HG03108 (cell line): ENCODE results near the gene PIMREG.

Experiments
- ATAC-seq: cut with Tn5 transposase; IDR thresholded peaks from one replicate; pipeline ENCODE4 v1.9.1; 2021; ENCODE audit warnings: moderate library complexity; ENCODE audit not compliant: unreplicated experiment

The PIMREG gene

GRCh38 chr17:6460531-6461161 lies 16.4 kb downstream of the PIMREG start:
- ATAC-seq = no peak

DNA sequence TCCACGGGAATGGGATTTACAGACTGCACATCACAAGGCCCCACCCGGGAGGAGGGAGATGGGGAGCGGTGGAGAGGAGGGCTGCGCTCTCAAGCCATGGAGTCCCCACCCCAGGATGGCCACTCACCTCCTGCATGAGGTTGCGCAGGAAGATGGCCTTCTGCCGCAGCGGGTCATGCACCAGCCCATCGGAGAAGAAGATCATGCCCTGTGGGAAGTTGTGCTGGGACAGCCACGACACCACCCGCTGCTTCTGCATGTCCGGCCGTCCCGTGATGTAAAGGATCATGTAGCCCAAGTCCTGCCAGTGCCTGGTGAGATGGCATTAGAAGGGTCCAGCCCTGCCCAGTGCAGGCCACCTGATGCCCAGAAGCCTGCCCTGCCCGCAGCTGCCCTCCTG lies 17.0 kb downstream of the PIMREG start:
- no peak for ATAC-seq

DNA sequence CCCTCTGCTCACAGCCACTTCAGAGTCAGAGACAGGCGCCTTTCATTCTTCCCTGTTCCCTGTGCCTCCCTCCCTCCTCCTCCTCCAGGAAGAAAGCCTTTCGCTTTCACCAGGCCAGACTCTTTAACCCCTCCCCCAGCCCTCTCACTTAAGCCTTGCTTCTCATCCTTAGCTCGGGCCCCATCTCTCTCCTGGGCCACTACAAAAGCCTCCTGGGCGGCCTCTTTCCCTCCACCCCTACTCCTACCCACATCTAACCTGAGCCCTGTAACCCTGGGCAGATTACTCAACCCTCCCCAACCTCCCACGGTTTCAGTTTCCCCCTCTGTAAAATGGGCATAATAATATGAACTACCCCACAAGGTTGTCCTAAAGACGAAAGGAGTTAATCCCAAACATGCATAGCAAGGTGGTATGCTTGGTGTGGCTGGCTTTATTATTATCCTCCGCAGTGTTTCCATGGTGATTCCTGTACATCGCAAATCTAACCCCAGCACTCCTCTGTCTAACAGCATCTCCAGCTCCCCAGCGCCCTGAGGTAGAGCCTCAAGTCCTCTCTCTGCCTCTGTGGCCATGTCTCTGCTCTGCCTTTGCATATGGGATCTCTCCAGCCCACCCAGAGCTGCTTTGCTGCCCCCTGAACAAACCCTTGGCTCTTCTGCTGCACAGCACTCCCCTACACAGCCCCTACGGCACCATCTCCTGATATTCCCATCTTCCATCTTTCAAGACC lies 17.7 kb downstream of the PIMREG start:
- no peak for ATAC-seq

DNA sequence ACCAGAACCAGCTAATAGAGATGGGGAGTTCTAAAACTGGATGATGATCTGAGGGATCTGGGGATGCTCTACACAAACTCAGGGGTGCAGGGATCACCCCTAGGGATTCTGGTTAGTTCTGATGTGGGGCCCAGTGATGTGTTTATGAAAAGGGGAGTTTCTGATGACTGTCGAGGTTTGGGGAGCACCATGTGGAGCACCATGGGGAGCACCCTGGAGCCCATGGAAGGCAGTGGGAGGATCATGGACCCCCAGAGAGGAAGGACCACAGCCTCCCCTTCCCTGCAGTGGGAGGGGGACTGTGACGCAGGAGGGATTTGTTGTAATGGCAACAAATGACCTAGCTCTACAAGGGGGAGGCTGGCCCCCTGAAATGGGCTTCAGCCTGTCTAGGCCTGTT lies 18.4 kb downstream of the PIMREG start:
- no peak for ATAC-seq

GRCh38 chr17:6463616-6464445 lies 19.6 kb downstream of the PIMREG start:
- ATAC-seq = no peak

- no peak for ATAC-seq
Measured at GRCh38 chr17:6464446-6465041, 20.3 kb downstream of the PIMREG start.

DNA sequence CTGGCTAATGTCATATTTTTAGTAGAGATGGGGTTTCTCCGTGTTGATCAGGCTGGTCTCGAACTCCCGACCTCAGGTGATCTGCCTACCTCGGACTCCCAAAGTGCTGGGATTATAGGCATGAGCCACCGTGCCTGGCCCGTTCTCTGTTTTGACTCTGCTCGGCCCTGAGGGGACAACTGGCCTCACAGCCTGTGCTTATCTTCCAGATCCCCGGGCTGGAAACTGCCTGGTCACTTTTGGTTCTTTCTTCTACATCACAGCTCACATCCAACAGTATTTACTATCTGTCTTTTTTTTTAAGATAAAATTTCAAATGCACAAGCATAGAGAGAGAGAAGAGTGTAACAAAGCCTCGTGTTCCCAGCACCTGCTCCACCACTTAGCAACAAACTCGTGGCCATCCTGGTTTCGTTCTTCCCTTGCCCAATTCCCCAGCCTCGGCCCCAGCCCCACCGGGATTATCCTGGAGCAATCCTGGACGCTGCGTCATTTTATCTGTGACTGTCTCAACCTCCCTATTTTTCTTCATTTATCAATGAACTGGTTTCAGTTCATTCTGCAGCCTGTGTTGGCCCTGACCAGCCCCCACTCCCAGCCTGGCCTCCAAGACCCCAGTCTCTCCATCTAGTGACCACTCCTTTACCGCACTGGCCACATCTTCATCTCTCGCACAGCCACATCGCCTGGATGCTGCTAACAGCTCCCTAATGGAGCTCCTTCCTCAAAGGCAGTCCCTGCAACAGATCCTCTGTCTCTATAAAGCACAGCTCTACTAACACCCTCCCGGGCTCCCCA lies 21.1 kb downstream of the PIMREG start:
- no peak for ATAC-seq

- ATAC-seq = no peak
Measured at GRCh38 chr17:6467567-6467966, 23.3 kb downstream of the PIMREG start.

DNA sequence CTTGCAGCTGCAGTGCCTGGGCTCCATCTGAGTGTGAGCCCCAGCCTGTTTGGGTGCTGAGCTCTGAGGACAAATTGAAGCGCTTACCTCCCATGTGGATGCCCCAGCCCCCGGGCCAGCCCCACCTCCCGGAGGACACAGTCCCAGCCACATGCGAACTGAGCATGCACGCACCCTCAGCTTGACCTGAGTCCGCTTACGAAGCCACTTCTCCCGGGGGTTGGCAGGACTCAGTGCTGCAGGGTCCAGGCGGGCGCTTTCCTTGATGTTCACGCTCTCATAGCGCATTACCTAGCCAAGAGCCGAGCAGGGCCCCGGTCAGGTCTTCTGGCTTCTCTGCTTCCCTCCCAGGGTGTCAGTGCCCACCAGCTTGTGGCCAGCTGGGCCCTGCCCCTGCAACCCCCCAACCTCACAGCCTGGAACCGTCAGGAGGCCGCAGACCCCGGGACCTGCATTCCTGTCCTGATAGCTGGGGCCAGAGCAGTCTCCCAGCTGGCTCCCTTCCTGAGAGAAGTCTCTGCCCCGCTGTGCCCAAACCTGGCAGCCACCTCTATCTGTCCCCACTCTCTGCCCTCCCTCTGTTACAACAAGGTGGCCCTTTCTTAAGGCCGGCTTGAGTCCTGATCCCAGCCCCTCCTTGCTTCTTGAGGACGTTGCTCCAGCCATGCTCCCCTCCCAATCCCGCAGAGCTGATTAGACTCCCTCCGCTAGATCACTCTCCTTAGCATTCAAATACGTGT lies 24.0 kb downstream of the PIMREG start:
- ATAC-seq = no peak

GRCh38 chr17:6470146-6470718 lies 26.0 kb downstream of the PIMREG start:
- no peak for ATAC-seq

DNA sequence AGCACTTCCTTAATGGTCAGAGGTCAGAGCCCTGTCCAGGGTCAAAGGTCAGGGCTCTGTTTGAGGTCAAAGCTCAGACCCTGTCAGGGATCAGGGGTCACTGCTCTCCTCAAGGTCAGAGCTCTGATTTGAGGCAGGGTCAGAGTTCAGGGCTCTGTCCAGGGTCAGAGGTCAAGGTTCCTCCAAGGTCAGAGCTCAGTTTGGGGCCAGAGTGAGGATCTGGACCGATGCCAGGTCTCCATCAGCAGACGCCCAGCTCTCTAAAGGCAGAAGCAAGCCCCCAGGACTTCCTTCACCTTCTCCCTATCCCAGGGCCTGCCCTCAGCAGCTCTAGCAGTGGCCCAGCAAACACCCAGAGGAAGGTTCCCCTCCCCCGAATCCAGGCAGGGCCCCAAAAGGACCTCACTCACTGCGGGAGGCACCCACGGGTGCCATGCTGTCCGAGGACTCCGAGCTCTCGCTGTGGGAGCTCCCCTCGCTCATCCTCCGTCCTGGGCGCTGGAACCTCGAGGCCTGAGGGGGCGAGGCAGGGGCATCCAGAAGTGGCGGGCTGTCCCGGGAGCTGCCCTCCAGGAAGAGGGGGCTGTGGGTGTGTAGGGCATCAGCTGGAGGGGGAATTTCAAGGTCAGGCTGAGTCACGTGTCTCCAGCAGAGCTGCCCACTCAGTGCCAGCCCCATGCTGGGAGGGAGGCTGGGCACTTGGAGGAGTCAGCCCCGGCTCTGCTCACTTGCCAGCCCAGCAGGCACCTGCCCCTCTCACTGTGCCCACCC lies 26.7 kb downstream of the PIMREG start:
- no peak for ATAC-seq

DNA sequence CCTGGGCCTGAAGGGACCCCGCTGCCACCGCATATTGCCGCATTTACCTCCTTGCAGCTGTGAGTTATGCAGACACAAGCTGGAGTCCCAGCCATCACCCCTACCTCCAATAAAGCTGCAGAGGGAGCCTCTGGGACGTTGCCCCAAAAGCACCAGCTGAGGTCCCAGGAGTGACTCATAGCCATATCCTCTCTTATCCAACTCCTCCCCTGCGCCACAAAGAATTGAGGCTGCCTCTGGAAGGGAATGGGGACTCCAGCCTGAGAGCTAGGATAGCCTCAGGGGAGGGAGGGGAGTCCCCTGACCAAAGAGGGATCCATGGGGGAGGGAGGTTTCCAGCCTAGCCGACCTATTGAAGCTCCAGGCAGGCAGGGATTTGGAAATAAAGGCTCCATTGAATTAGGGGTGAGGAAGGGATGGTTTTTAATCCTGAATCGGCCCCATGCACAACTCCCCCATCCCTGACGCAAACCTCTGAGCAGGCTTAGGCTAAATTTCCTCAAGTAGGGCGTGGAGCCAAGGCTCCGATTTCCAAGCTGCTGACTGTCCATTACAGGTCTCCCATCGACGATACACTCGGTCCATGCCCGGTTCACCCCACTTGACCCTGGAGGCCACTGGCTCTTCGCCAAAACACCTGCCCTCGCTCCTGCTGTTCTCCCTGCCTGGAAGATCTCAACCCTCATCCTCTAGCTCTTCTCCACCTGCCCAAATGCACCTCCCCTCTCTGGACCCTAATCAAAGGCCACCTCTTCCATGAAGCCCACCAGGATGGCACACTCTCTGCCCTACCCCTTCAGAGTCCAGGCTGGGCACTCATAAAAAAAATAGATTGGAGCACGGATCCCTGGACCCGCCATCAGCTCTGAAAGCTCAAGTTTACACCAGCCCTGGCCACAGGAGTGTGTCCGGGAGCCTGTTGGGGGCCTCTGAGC lies 27.5 kb downstream of the PIMREG start:
- ATAC-seq = no peak

- ATAC-seq = no peak
Measured at GRCh38 chr17:6472517-6472916, 28.3 kb downstream of the PIMREG start.

DNA sequence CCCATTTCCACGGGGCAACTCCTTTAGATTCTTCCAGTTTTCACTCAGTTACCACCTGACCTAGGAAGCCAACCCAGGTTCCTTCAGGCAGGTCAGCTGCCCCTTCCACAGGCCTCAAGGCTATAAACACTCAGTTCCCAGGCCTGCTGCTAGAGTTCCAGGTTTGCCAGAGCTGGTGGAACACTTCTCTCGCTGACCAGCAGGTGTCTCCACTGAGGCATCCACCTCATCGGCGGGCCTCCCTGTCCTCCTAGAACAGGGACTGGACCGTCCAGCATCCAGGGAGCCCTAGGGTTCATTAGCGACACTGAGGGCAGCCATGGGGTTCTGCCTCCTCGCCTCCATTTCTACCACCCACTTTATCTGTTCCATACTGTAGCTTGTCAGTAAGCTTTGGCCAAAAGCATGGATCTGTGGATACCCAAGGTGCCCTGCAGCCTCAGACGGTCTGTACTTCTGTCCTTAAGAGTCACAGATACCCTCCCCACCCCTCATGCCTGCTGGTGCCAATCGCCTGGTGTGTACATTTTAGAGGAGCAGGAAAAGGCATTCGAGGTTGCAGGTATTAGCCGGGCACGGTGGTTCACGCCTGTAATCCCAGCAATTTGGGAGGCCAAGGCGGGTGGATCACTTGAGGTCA lies 29.0 kb downstream of the PIMREG start:
- no peak for ATAC-seq

- ATAC-seq = no peak
Measured at GRCh38 chr17:6474376-6474775, 30.1 kb downstream of the PIMREG start.

GRCh38 chr17:6474906-6475305 lies 30.7 kb downstream of the PIMREG start:
- no peak for ATAC-seq

DNA sequence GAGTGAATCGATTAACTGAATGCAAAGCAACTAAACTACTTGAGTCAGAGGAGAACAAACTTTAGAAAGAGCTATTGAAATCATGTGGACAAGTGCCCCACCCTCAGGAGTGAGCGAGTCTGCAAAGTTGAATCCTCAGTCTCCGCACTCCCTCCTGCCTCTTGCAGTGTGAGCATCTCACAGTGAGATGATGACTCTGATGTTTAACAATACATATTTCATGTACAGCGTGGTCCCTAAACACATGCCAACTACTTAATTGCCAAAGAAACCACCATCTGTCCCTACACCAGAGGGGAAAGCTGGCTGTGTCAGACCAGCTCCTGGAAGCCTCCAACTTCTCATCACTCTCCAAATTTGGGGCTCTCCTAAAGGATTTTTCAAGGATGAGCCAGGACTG lies 31.2 kb downstream of the PIMREG start:
- ATAC-seq = no peak
